Measurements from ENCODE around the gene NCK1.
A peak's percentile ranks its signal among the peaks of the same experiment; 100 is the strongest.
"Not testable (repeated sequence)": the region's sequence is repeated elsewhere in the genome, so short reads cannot be mapped to it uniquely, and the experiment has no call there.

NCK1 gene

DNA sequence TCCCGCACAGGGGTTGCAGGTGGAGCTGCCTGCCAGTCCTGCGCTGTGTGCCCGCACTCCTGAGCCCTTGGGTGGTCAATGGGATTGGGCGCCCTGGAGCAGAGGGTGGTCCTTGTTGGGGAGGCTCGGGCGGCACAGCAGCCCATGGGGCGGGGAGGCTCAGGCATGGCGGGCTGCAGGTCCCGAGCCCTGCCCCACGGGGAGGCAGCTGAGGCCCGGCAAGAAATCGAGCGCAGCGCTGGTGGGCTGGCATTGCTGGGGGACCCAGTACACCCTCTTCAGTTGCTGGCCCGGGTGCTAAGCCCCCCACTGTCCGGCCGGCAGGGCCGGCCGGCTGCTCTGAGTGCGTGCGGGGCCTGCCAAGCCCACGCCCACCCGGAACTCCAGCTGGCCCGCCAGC, 27.9 kb downstream of the NCK1 start:
- Histone ChIP-seq H3K9me3 (ENCODE audit: insufficient read depth, low read length) (peaks cover 29% of the 10 kb centered on the region), H3K4me1 (ENCODE audit: insufficient read depth, insufficient read length) (no peaks in the 10 kb centered on the region), H3K4me3 (ENCODE audit: insufficient read length, low read depth) (no peak overlapping the region), H3K9ac (ENCODE audit: insufficient read length, low read depth) (no peak overlapping the region), H3K27me3 (ENCODE audit: insufficient read depth, insufficient read length) (no peaks in the 10 kb centered on the region), H3K36me3 (ENCODE audit: insufficient read depth, insufficient read length, low read length) (peaks cover 5% of the 10 kb centered on the region)
- TF ChIP-seq SUZ12 (IDR thresholded peaks at IDR 0.05; ENCODE audit: extremely low read depth, insufficient read depth, insufficient read length): no peak
- no peak for TF ChIP-seq YY1 (IDR thresholded peaks at IDR 0.05; ENCODE audit: insufficient read depth, insufficient read length)
- no peak for TF ChIP-seq ZNF274 (IDR thresholded peaks at IDR 0.05; ENCODE audit: low read depth, low read length)
- DNase-seq (ENCODE audit: low read depth, low spot score): no peak

DNA sequence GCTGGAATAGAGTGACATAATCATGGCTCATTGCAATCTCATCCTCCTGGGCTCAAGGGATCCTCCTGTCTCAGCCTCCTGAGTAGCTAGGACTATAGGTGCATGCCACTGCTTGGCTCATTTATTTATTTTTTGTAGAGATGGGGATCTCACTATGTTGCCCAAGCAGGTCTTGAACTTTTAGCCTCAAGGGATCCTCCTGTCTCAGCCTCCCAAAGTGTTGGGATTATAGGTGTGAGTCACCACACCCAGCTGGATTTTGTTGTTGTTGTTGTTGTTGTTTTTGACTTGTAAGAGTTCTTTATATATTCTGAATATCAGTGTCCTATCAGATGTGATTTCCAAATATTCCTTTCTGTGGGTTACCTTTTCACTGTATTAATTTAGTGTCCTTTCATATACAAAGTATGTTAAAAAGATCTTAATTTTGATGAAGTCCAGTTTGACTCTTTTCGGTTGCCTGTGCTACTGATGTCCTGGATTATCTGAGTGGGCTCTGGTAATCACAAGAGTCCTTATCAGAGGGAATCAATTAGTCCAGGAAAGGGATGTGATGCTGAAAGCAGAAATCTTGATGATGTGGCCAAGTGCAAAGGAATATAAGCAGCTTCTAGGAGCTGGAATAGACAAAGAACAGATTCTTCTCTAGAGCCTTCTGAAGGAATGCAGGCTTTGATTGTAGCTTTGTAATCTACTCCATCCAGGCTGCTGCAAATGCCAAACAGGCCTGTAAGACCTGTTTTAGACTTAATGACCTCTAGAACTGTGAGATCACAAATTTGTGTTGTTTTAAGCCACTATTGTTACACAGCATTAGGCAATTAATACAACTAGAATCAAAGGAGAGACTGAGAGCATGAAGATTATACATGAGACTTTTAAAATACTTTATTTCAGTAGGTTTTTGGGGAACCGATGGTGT, 30.2 kb downstream of the NCK1 start:
- Histone ChIP-seq H3K27me3 (ENCODE audit: insufficient read depth, insufficient read length) (no peaks in the 10 kb centered on the region), H3K9ac (ENCODE audit: insufficient read length, low read depth) (no peak overlapping the region), H3K9me3 (ENCODE audit: insufficient read depth, low read length) (peaks cover 29% of the 10 kb centered on the region), H3K4me3 (ENCODE audit: insufficient read length, low read depth) (no peak overlapping the region), H3K36me3 (ENCODE audit: insufficient read depth, insufficient read length, low read length) (peaks cover 5% of the 10 kb centered on the region), H3K4me1 (ENCODE audit: insufficient read depth, insufficient read length) (no peaks in the 10 kb centered on the region)
- DNase-seq (ENCODE audit: low read depth, low spot score): no peak
- TF ChIP-seq YY1 (IDR thresholded peaks at IDR 0.05; ENCODE audit: insufficient read depth, insufficient read length): no peak
- TF ChIP-seq ZNF274 (IDR thresholded peaks at IDR 0.05; ENCODE audit: low read depth, low read length): no peak
- TF ChIP-seq SUZ12 (IDR thresholded peaks at IDR 0.05; ENCODE audit: extremely low read depth, insufficient read depth, insufficient read length): no peak

DNA sequence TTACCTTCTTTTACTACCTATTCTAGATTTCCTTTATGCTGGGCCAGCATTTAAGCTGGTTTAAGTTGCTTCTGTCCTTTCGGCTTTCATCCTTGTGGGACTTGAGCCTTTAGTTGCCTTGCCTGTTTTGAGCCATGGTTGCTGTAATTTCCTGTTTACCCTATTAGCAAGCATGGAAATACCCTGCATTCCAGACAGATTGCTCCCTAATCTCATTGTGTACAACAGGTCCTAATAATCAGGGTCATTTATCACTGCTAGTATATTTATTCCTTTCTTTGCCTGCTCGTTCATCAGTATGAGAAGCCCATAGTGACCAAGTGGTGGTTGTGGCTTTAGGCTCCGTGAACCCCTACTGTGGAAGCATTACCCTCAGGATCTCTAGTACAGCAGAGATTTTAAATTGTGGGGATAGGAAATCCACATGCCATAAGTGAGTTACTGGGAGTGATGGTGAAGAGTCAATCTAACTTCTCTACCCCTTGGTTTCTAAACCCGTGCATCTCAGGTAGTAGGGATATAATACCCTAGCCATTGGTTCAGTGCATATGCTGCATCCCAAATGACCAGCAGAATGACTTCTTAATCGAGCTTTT, 31.9 kb downstream of the NCK1 start:
- peaks cover 5% of the 10 kb centered on the region for H3K36me3 ChIP-seq (ENCODE audit: insufficient read depth, insufficient read length, low read length)
- H3K4me1 ChIP-seq (ENCODE audit: insufficient read depth, insufficient read length): no peaks in the 10 kb centered on the region
- DNase-seq (ENCODE audit: low read depth, low spot score): peak; percentile 5
- TF ChIP-seq YY1 (IDR thresholded peaks at IDR 0.05; ENCODE audit: insufficient read depth, insufficient read length) (no peak), SUZ12 (IDR thresholded peaks at IDR 0.05; ENCODE audit: extremely low read depth, insufficient read depth, insufficient read length) (no peak), ZNF274 (IDR thresholded peaks at IDR 0.05; ENCODE audit: low read depth, low read length) (no peak)
- H3K9me3 ChIP-seq (ENCODE audit: insufficient read depth, low read length): peaks cover 24% of the 10 kb centered on the region
- H3K9ac ChIP-seq (ENCODE audit: insufficient read length, low read depth): no peak overlapping the region
- no peak overlapping the region for H3K4me3 ChIP-seq (ENCODE audit: insufficient read length, low read depth)
- no peaks in the 10 kb centered on the region for H3K27me3 ChIP-seq (ENCODE audit: insufficient read depth, insufficient read length)

DNA sequence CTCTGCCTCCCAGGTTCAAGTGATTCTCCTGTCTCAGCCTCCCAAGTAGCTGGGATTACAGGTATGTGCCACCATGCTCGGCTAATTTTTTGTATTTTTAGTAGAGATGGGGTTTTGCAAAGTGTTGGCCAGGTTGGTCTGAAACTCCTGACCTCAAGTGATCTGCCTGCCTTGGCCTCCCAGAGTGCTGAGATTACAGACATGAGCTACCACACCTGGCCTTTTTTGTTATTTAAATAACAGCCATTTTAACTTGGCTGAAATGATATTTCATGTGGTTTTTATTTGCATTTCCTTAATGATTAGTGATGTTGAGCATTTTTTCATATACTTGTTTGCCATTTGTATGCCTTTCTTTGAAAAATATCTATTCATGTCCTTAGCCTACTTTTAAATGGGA, 35.2 kb downstream of the NCK1 start:
- not testable (repeated sequence) for H3K4me3 ChIP-seq (ENCODE audit: insufficient read length, low read depth); H3K36me3 ChIP-seq (ENCODE audit: insufficient read depth, insufficient read length, low read length); H3K9me3 ChIP-seq (ENCODE audit: insufficient read depth, low read length); H3K27me3 ChIP-seq (ENCODE audit: insufficient read depth, insufficient read length); H3K4me1 ChIP-seq (ENCODE audit: insufficient read depth, insufficient read length); DNase-seq (ENCODE audit: low read depth, low spot score); H3K9ac ChIP-seq (ENCODE audit: insufficient read length, low read depth)

DNA sequence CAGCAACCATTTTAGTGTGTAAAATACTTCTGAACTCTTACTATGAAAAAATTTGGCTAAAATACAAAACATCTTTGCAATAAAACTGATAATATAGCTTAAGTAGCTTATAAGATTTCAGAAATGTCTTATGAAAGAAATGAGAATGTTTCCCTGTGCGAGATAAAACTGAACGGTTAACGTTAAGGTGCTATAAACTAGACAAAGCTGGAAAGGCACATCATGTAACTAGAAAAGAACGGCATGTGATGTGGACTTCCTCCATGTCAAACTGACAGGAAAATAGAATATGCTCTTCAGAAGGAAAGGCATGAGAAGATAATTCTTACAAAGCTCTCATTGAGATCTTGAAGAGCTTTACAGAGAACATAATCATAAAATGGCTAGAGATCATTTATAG, 36.5 kb downstream of the NCK1 start:
- H3K4me3 ChIP-seq (ENCODE audit: insufficient read length, low read depth): no peak overlapping the region
- no peak overlapping the region for H3K9ac ChIP-seq (ENCODE audit: insufficient read length, low read depth)
- H3K27me3 ChIP-seq (ENCODE audit: insufficient read depth, insufficient read length): no peaks in the 10 kb centered on the region
- DNase-seq (ENCODE audit: low read depth, low spot score): no peak
- no peaks in the 10 kb centered on the region; the same call in 1 of the 2 replicates for H3K9me3 ChIP-seq (ENCODE audit: insufficient read depth, low read length)
- H3K4me1 ChIP-seq (ENCODE audit: insufficient read depth, insufficient read length): no peaks in the 10 kb centered on the region
- H3K36me3 ChIP-seq (ENCODE audit: insufficient read depth, insufficient read length, low read length): no peaks in the 10 kb centered on the region
- TF ChIP-seq SUZ12 (IDR thresholded peaks at IDR 0.05; ENCODE audit: extremely low read depth, insufficient read depth, insufficient read length): no peak
- TF ChIP-seq YY1 (IDR thresholded peaks at IDR 0.05; ENCODE audit: insufficient read depth, insufficient read length): no peak
- no peak for TF ChIP-seq ZNF274 (IDR thresholded peaks at IDR 0.05; ENCODE audit: low read depth, low read length)

DNA sequence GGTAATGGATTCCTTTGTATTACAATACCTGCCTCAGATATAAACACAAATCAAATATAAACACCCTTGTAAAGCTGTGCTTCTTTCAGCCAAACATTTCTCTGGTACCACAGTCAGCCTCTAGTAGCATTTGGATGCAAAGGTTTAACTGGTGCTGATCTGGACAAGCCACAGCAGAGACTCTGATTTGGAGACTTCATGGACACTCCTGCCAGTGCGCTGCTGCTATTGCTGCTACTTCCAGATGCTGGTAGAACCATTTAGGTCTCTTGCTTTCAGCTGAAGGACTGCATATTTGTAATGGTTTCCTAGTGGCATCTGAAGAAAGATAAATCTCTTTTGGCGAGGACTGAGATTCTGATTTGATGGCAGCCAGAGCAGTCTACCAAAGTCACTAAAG, 36.9 kb downstream of the NCK1 start:
- TF ChIP-seq ZNF274 (IDR thresholded peaks at IDR 0.05; ENCODE audit: low read depth, low read length) (no peak), YY1 (IDR thresholded peaks at IDR 0.05; ENCODE audit: insufficient read depth, insufficient read length) (no peak), SUZ12 (IDR thresholded peaks at IDR 0.05; ENCODE audit: extremely low read depth, insufficient read depth, insufficient read length) (no peak)
- H3K9ac ChIP-seq (ENCODE audit: insufficient read length, low read depth): no peak overlapping the region
- DNase-seq (ENCODE audit: low read depth, low spot score): no peak
- H3K9me3 ChIP-seq (ENCODE audit: insufficient read depth, low read length): no peaks in the 10 kb centered on the region; the same call in 1 of the 2 replicates
- H3K36me3 ChIP-seq (ENCODE audit: insufficient read depth, insufficient read length, low read length): no peaks in the 10 kb centered on the region
- H3K4me1 ChIP-seq (ENCODE audit: insufficient read depth, insufficient read length): no peaks in the 10 kb centered on the region
- no peak overlapping the region for H3K4me3 ChIP-seq (ENCODE audit: insufficient read length, low read depth)
- no peaks in the 10 kb centered on the region for H3K27me3 ChIP-seq (ENCODE audit: insufficient read depth, insufficient read length)

DNA sequence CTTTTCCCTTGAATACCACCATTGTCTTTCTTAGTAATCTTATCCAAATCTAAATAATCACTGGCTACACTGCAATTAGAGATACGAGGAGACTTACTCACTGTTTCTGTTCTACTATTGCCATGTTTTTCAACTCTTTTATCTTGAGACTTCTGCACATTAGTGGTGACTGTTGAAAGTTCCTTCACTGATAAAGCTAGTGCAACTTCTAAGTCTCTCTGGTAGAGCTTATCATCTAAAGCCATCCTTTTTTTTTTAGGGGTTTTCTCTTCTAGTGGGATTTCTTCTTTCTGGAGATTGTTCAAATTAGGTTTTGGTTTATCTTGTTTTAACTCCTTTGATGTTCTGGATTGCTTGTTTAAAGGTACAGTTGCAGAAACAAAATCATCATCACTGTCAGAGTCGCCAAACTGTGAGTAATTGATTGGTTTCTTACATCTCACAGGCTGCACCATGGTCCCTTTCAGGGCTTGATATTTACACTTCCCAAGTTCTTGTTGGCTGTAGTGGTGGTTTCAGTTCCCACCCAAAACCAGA, 37.7 kb downstream of the NCK1 start:
- no peaks in the 10 kb centered on the region for H3K36me3 ChIP-seq (ENCODE audit: insufficient read depth, insufficient read length, low read length)
- peaks cover 6% of the 10 kb centered on the region for H3K9me3 ChIP-seq (ENCODE audit: insufficient read depth, low read length)
- H3K4me1 ChIP-seq (ENCODE audit: insufficient read depth, insufficient read length): no peaks in the 10 kb centered on the region
- DNase-seq (ENCODE audit: low read depth, low spot score): no peak
- TF ChIP-seq YY1 (IDR thresholded peaks at IDR 0.05; ENCODE audit: insufficient read depth, insufficient read length) (no peak), SUZ12 (IDR thresholded peaks at IDR 0.05; ENCODE audit: extremely low read depth, insufficient read depth, insufficient read length) (no peak), ZNF274 (IDR thresholded peaks at IDR 0.05; ENCODE audit: low read depth, low read length) (no peak)
- H3K27me3 ChIP-seq (ENCODE audit: insufficient read depth, insufficient read length): no peaks in the 10 kb centered on the region
- H3K4me3 ChIP-seq (ENCODE audit: insufficient read length, low read depth): no peak overlapping the region
- H3K9ac ChIP-seq (ENCODE audit: insufficient read length, low read depth): no peak overlapping the region

DNA sequence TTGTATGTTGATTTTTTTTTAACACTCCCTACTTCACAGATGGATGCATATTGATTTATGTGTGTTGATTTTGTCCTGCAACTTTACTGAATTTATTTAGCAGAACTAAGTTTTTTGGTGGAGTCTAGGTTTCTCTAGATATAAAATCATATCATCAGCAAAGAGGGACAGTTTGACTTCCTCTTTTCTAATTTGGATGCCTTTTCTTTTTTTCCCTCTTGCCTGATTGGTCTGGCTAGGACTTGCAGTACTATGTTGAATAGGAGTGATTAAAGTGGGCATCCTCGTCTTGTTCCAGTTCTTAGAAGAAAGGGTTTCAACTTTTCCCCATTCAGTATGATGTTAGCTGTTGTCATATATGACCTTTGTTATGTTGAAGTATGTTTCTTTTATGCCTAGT, 38.7 kb downstream of the NCK1 start:
- not testable (repeated sequence) for H3K9ac ChIP-seq (ENCODE audit: insufficient read length, low read depth); H3K4me1 ChIP-seq (ENCODE audit: insufficient read depth, insufficient read length); DNase-seq (ENCODE audit: low read depth, low spot score); H3K4me3 ChIP-seq (ENCODE audit: insufficient read length, low read depth); H3K36me3 ChIP-seq (ENCODE audit: insufficient read depth, insufficient read length, low read length); H3K9me3 ChIP-seq (ENCODE audit: insufficient read depth, low read length); H3K27me3 ChIP-seq (ENCODE audit: insufficient read depth, insufficient read length)

Data from NT2/D1 (cell line).